Adipocyte (in vitro differentiated cells): Measurements from ENCODE around the gene B3GALT4.
A peak's percentile ranks its signal among the peaks of the same experiment; 100 is the strongest.
"Not testable (repeated sequence)": the region's sequence is repeated elsewhere in the genome, so short reads cannot be mapped to it uniquely, and the experiment has no call there.

Experiments
- DNase-seq: peaks from one replicate; pipeline ENCODE4 v3.0.0-alpha.2; 2015; ENCODE audit warnings: low read depth
- H3K27me3 ChIP-seq: replicated peaks from 2 replicates; pipeline ENCODE4 v1.7.0; 2013; ENCODE audit warnings: mild to moderate bottlenecking, low read length, moderate library complexity; ENCODE audit not compliant: control insufficient read depth, insufficient read depth
- H3K36me3 ChIP-seq: 2 replicates; pipeline ENCODE4 v1.7.0; 2013; ENCODE audit warnings: low read length, mild to moderate bottlenecking, moderate library complexity; ENCODE audit not compliant: control insufficient read depth, insufficient read depth, severe bottlenecking
- H3K4me1 ChIP-seq: 2 replicates; pipeline ENCODE4 v1.7.0; 2013; ENCODE audit warnings: mild to moderate bottlenecking, low read length, moderate library complexity; ENCODE audit not compliant: control insufficient read depth, insufficient read depth
- H3K4me3 ChIP-seq: 2 replicates; pipeline ENCODE4 v1.7.0; 2013; ENCODE audit warnings: mild to moderate bottlenecking, low read length, moderate library complexity
- H3K9ac ChIP-seq: 2 replicates; pipeline ENCODE4 v1.7.0; 2013; ENCODE audit warnings: mild to moderate bottlenecking, low read length, moderate library complexity
- H3K9me3 ChIP-seq: 2 replicates; pipeline ENCODE4 v1.7.0; 2013; ENCODE audit warnings: mild to moderate bottlenecking, low read length, moderate library complexity; ENCODE audit not compliant: control insufficient read depth

Gene B3GALT4

DNA sequence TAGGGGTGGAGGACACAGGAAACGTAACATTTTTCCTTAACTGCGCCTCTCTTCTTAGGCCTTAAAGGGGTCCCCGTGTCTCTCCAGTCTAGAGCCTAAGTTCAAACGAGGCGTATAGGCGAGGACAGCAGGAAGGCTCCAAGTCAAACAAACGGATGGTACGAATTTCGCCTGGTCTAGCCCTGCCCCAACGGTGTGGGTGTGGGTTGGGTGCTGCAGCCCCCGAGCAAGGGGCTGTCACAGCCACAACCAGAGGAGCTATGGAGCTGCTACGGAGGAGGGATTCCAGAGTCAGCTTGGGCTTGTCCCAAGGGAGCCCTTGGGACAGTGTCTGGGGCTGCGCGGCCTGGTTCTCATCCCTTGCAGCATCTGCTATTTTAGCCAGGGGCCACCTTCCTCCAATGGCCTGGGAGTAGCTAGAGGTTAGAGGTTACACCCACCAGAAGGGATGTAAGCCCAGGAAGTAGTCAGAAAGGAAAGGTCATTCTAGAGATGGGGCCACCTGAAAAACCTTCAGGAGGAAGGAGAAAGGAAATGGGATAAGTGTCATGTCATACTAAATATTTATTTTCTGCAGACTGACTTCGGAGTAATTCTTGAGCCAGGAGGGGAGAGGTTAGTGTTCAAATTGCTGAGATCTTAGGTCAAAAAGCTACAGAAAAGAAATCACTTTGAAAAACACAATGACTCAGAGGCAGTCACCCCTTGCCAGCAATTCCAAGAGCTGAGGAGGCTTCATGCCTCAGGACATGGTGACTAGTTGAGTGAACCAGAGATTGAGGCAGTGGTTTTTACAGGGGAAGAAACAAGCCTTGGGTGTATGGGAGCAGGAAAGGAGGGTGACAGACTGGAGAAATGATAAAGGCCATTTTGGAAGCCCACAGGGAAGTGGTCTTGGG, 26.9 kb upstream of the B3GALT4 start:
- Histone ChIP-seq H3K9ac (peak overlapping the region; percentile 98), H3K4me3 (peak overlapping the region; percentile 90), H3K9me3 (no peaks in the 10 kb centered on the region), H3K4me1 (peaks cover 46% of the 10 kb centered on the region), H3K36me3 (peaks cover 11% of the 10 kb centered on the region), H3K27me3 (no peaks in the 10 kb centered on the region)
- peak; percentile 80 for DNase-seq

- Histone ChIP-seq H3K36me3 (peaks cover 15% of the 10 kb centered on the region), H3K9me3 (no peaks in the 10 kb centered on the region), H3K27me3 (no peaks in the 10 kb centered on the region), H3K4me1 (peaks cover 46% of the 10 kb centered on the region), H3K9ac (peak overlapping the region; percentile 98), H3K4me3 (peak overlapping the region; percentile 90)
- DNase-seq: no peak
Measured at GRCh38 chr6:33250731-33251130, 26.2 kb upstream of the B3GALT4 start.

DNA sequence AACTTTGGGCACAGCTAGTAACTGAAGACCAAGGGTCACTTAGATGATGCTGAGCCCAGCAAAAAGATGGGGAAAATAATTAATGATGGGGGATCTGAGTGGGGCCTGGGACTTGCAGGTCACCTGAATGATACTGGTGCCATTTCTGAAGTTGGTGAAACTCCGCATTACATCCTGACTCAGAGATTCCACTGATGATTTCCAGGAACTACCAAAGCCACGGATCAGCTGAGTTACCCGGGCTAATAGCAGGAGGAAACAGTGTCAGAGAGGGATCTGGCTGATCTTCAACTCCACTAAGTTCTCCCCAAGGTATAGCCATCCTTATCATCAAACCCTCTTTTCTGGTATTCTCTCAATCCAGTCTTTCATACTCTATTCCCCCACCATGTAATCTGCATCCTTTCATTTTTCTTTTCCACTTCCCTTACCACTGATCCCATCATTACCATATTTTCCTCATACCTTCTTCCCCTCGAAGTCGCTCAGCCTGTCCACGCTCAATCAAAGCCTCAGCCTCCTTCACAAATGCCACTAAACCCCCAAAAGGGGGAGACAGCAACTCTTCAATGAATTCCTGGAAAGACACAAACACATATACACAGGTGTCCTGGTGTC, 25.4 kb upstream of the B3GALT4 start:
- Histone ChIP-seq H3K4me3 (no peak overlapping the region), H3K36me3 (peaks cover 15% of the 10 kb centered on the region), H3K27me3 (no peaks in the 10 kb centered on the region), H3K9me3 (no peaks in the 10 kb centered on the region), H3K4me1 (peaks cover 46% of the 10 kb centered on the region), H3K9ac (no peak overlapping the region)
- DNase-seq: no peak

DNA sequence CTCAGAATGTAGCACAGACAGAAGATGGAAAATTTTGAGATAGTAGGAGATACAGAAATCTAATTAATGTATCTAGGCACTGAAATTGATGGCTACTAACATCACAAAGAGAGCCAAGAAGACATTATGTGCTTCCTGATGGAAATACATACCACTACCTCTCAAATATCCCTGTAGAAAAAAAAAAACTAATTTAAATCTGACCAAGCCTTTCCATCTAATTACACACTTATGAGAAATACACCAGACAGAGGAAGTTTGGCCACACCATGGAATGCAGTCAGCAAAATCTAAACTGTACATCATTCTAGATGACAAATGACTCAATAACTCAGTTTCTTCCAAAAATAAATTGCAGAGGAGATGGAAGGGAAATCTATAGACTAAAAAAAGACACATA, 24.2 kb upstream of the B3GALT4 start:
- Histone ChIP-seq H3K9ac (no peak overlapping the region), H3K4me3 (no peak overlapping the region), H3K27me3 (no peaks in the 10 kb centered on the region), H3K9me3 (no peaks in the 10 kb centered on the region), H3K4me1 (peaks cover 43% of the 10 kb centered on the region), H3K36me3 (peaks cover 19% of the 10 kb centered on the region)
- DNase-seq: peak; percentile 39

- no peak overlapping the region for H3K9ac ChIP-seq
- H3K4me3 ChIP-seq: no peak overlapping the region
- peaks cover 30% of the 10 kb centered on the region for H3K36me3 ChIP-seq
- H3K27me3 ChIP-seq: no peaks in the 10 kb centered on the region
- H3K4me1 ChIP-seq: peaks cover 33% of the 10 kb centered on the region
- no peak for DNase-seq
- H3K9me3 ChIP-seq: no peaks in the 10 kb centered on the region
Measured at GRCh38 chr6:33254591-33254990, 22.3 kb upstream of the B3GALT4 start.

DNA sequence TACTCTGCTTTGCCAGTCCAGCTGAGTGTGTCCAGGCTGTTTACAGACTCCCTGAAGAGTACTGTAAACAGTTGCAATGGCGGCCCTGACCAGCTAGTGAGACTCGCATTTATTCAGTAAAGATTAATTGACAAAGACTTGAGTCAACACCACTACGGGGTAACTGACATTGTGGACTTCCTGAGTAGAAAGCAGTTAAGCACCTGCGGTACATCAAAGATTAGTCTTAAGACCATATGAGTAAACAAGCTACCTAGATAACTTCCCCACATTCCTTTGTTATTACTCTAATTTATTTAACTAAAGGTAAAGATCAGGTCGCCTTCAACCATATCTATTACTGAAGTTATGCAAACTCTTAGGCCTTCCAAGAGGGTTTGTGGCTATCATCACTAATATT, 17.9 kb upstream of the B3GALT4 start:
- Histone ChIP-seq H3K4me3 (no peak overlapping the region), H3K36me3 (peaks cover 53% of the 10 kb centered on the region), H3K9ac (no peak overlapping the region), H3K9me3 (no peaks in the 10 kb centered on the region), H3K27me3 (no peaks in the 10 kb centered on the region), H3K4me1 (peaks cover 7% of the 10 kb centered on the region)
- DNase-seq: no peak

GRCh38 chr6:33262490-33262889, 14.4 kb upstream of the B3GALT4 start:
- not testable (repeated sequence) for H3K4me1 ChIP-seq, DNase-seq, H3K4me3 ChIP-seq, H3K27me3 ChIP-seq, H3K9ac ChIP-seq, H3K9me3 ChIP-seq
- peaks cover 75% of the 10 kb centered on the region for H3K36me3 ChIP-seq

DNA sequence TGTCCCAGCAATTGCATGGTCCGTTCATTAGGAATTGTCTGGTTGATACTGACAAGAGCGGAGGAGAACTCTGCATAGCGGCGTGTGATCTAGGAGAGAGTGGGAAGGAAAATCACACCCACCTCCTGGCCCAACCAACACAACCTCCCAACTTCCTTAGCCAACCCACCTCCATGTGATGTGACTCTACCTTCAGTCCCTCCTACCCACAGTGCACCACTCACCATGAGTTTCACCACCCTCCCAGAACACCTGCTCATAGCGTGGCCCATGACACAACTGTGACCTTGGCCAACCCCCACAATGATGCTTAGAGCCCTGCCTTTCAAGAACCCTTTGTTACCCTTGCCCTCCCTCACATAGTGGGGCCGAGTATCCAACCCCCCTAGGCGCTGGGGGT, 12.9 kb upstream of the B3GALT4 start:
- Histone ChIP-seq H3K4me1 (peaks cover 7% of the 10 kb centered on the region), H3K9me3 (no peaks in the 10 kb centered on the region), H3K9ac (no peak overlapping the region), H3K4me3 (no peak overlapping the region), H3K27me3 (no peaks in the 10 kb centered on the region), H3K36me3 (peaks cover 82% of the 10 kb centered on the region)
- DNase-seq: no peak

GRCh38 chr6:33271117-33271467, 5.8 kb upstream of the B3GALT4 start:
- peaks cover 69% of the 10 kb centered on the region for H3K36me3 ChIP-seq
- DNase-seq: no peak
- peak overlapping the region; percentile 98 for H3K9ac ChIP-seq
- no peaks in the 10 kb centered on the region for H3K27me3 ChIP-seq
- H3K4me1 ChIP-seq: peaks cover 38% of the 10 kb centered on the region
- peak overlapping the region; percentile 87 for H3K4me3 ChIP-seq
- no peaks in the 10 kb centered on the region for H3K9me3 ChIP-seq

- Histone ChIP-seq H3K4me1 (peaks cover 44% of the 10 kb centered on the region), H3K36me3 (peaks cover 69% of the 10 kb centered on the region), H3K27me3 (no peaks in the 10 kb centered on the region), H3K4me3 (peak within 1 kb of the TSS; percentile 87), H3K9me3 (no peaks in the 10 kb centered on the region), H3K9ac (peak within 1 kb of the TSS; percentile 98)
- peak; percentile 100 for DNase-seq
Measured at GRCh38 chr6:33271468-33272274, 5.3 kb upstream of the B3GALT4 start, which contains the start of the genes RPS18 and VPS52. TSS of gene RPS18 (plus strand) at chr6:33272075. CDS start at chr6:33272120, 45 bp downstream. TSS of gene VPS52 (minus strand) at chr6:33271876. CDS start at chr6:33271675, 201 bp downstream.
